Smooth muscle cell of the pulmonary artery (primary cell): ENCODE data around the gene GUCY1B1. TPM values are rescaled to one million over a fixed set of nuclear protein-coding genes. Genes with fewer than 3 reads are reported as not detected.

Experiments
- total RNA-seq: library from RNA; depleted of rRNA; stranded (reverse); fragments of >200 nt; gene quantifications from 2 replicates; pipeline ENCODE4 v1.2.3, GENCODE V29; 2014

The GUCY1B1 gene
- total RNA-seq: 4.9 and 5.9 TPM in 2 replicates

GRCh38 chr4:155758481-155759371 is at the start of gene GUCY1B1:
Gene GUCY1B1 (plus strand): TSS chr4:155759021. CDS start chr4:155759141, 120 bp downstream.

Other genes starting within 250 kb of the GUCY1B1 start
- 0.69 and 3.2 TPM in 2 replicates for gene GUCY1A1, start 92.2 kb upstream of the GUCY1B1 start, total RNA-seq
- not detected in 2 replicates for gene ASIC5, start 107.3 kb downstream of the GUCY1B1 start, total RNA-seq
- 0.39 and 0.86 TPM in 2 replicates for gene TDO2, start 144.7 kb downstream of the GUCY1B1 start, total RNA-seq
- gene CTSO, start 194.8 kb downstream of the GUCY1B1 start, total RNA-seq: 23.3 and 25.8 TPM in 2 replicates